Liver (tissue), 9 donors: ENCODE results near the gene ENPP3. TPM values are rescaled to one million over a fixed set of nuclear protein-coding genes. Genes with fewer than 3 reads are reported as not detected.

Experiments used
- DNase-seq: peaks from one replicate; pipeline ENCODE4 v3.0.0-alpha.2; 2017; ENCODE audit warnings: low spot score
- H3K27ac ChIP-seq, 2 donors: one replicate each; pipeline ENCODE4 v1.7.0; 2013; ENCODE audit warnings: inconsistent platforms in 2 of 2, low read length in 2 of 2, control low read depth in 1 of 2, low read depth in 1 of 2, mild to moderate bottlenecking in 1 of 2
- H3K27me3 ChIP-seq, 4 donors: one replicate each; pipeline versions ENCODE4 v1.6.1 to v1.7.0; 2013; ENCODE audit warnings: low read length in 3 of 4, inconsistent platforms in 1 of 4, mild to moderate bottlenecking in 1 of 4, moderate library complexity in 1 of 4; ENCODE audit not compliant: control insufficient read depth in 4 of 4, insufficient read depth in 4 of 4
- H3K36me3 ChIP-seq, 4 donors: one replicate each; pipeline versions ENCODE4 v1.6.1 to v1.7.0; 2013; ENCODE audit warnings: low read length in 3 of 4, mild to moderate bottlenecking in 3 of 4, low read depth in 1 of 4, moderate library complexity in 1 of 4; ENCODE audit not compliant: control insufficient read depth in 4 of 4, insufficient read depth in 3 of 4
- H3K4me1 ChIP-seq, 4 donors: one replicate each; pipeline versions ENCODE4 v1.6.1 to v1.7.0; 2013; ENCODE audit warnings: low read length in 3 of 4, mild to moderate bottlenecking in 3 of 4, moderate library complexity in 1 of 4; ENCODE audit not compliant: control insufficient read depth in 4 of 4, insufficient read depth in 4 of 4
- H3K4me3 ChIP-seq, 3 donors: one replicate each; pipeline versions ENCODE4 v1.6.1 to v1.7.0; 2013; ENCODE audit warnings: low read length in 3 of 3, control low read depth in 1 of 3, low read depth in 1 of 3, mild to moderate bottlenecking in 1 of 3
- H3K9ac ChIP-seq, 2 donors: one replicate each; pipeline ENCODE4 v1.7.0; 2013; ENCODE audit warnings: low read length in 2 of 2, mild to moderate bottlenecking in 2 of 2, moderate library complexity in 2 of 2, control low read depth in 1 of 2, low read depth in 1 of 2
- H3K9me3 ChIP-seq, 4 donors: one replicate each; pipeline versions ENCODE4 v1.6.1 to v1.7.0; 2013; ENCODE audit warnings: low read length in 3 of 4; ENCODE audit not compliant: control insufficient read depth in 4 of 4
- EGR1 ChIP-seq, 2 donors: IDR thresholded peaks; 2 replicates each; pipeline ENCODE4 v1.6.1; 2016 to 2018; ENCODE audit warnings: antibody characterized with exemption in 2 of 2, low read depth in 2 of 2
- FOXA1 ChIP-seq: IDR thresholded peaks from 2 replicates; pipeline ENCODE4 v1.6.1; 2016; ENCODE audit warnings: antibody characterized with exemption
- FOXA2 ChIP-seq: IDR thresholded peaks from 2 replicates; pipeline ENCODE4 v1.6.1; 2016; ENCODE audit warnings: antibody characterized with exemption
- GABPA ChIP-seq, 2 donors: IDR thresholded peaks in 1 of 2; conservative IDR thresholded peaks in 1 of 2; 2 replicates each; pipeline ENCODE4 v1.6.1; 2016; ENCODE audit warnings: antibody characterized with exemption in 2 of 2, mild to moderate bottlenecking in 1 of 2, moderate library complexity in 1 of 2
- HNF4A ChIP-seq, 2 donors: conservative IDR thresholded peaks; 2 replicates each; pipeline ENCODE4 v1.6.1; 2016; ENCODE audit warnings: antibody characterized with exemption in 2 of 2, mild to moderate bottlenecking in 2 of 2
- JUND ChIP-seq, 2 donors: IDR thresholded peaks; 2 replicates each; pipeline ENCODE4 v1.6.1; 2016; ENCODE audit warnings: antibody characterized with exemption in 2 of 2
- MAX ChIP-seq: IDR thresholded peaks from 2 replicates; pipeline ENCODE4 v1.6.1; 2016; ENCODE audit warnings: antibody characterized with exemption
- NR2F2 ChIP-seq: IDR thresholded peaks from 2 replicates; pipeline ENCODE4 v1.6.1; 2016; ENCODE audit warnings: antibody characterized with exemption
- RAD21 ChIP-seq, 2 donors: IDR thresholded peaks; 2 replicates each; pipeline ENCODE4 v1.6.1; 2016; ENCODE audit warnings: antibody characterized with exemption in 2 of 2, mild to moderate bottlenecking in 2 of 2
- RXRA ChIP-seq, 2 donors: IDR thresholded peaks; 2 replicates each; pipeline ENCODE4 v1.6.1; 2017 to 2018; ENCODE audit warnings: antibody characterized with exemption in 2 of 2, mild to moderate bottlenecking in 1 of 2
- SP1 ChIP-seq: IDR thresholded peaks from 2 replicates; pipeline ENCODE4 v1.6.1; 2018; ENCODE audit warnings: antibody characterized with exemption, mild to moderate bottlenecking
- TAF1 ChIP-seq: conservative IDR thresholded peaks from 2 replicates; pipeline ENCODE4 v1.6.1; 2016; ENCODE audit warnings: antibody characterized with exemption, mild to moderate bottlenecking
- YY1 ChIP-seq: IDR thresholded peaks from 2 replicates; pipeline ENCODE4 v1.6.1; 2016; ENCODE audit warnings: antibody characterized with exemption, mild to moderate bottlenecking
- ZBTB33 ChIP-seq: IDR thresholded peaks from 2 replicates; pipeline ENCODE4 v1.6.1; 2016; ENCODE audit warnings: antibody characterized with exemption
- WGBS: extraction: QIAGEN DNeasy Blood & Tissue Kit; methylation state at CpG from one replicate; pipeline ENCODE4 v1.1.7; 2013; 5-methylcytosine and 5-hydroxymethylcytosine counted together
- polyA plus RNA-seq, 2 donors: library from polyadenylated mRNA; stranded (reverse) in 1 of 2; unstranded in 1 of 2; fragments of 200-250 nt in 1 of 2; fragments of >200 nt in 1 of 2; fragmentation: Nextera tagmentation in 1 of 2; extraction: Ambion mirVana in 1 of 2; gene quantifications; one replicate each; pipeline versions ENCODE4 v1.2.1 to v1.2.3, GENCODE V29; 2013 to 2015
- total RNA-seq, 2 donors: library from RNA; depleted of rRNA; stranded (reverse); fragments of >200 nt; gene quantifications; one replicate each; pipeline ENCODE4 v1.2.3, GENCODE V29; 2014
- TF ChIP-seq, protein P1 (sequence below): IDR thresholded peaks from 2 replicates; pipeline ENCODE4 v1.6.1; 2016; ENCODE audit warnings: antibody characterized with exemption
- TF ChIP-seq, protein P2 (sequence below): IDR thresholded peaks from 2 replicates; pipeline ENCODE4 v1.6.1; 2016; ENCODE audit warnings: antibody characterized with exemption, mild to moderate bottlenecking
- TF ChIP-seq, protein P3 (sequence below): fragments of 150-350 bp; IDR thresholded peaks from 2 replicates; pipeline ENCODE4 v1.5.1; 2017; ENCODE audit warnings: improper control_type of control experiment, low read depth, low read length; ENCODE audit not compliant: missing input control
- donor health status: healthy.
- donor health status: healthy.
- donor health status: healthy.
- donor health status: healthy.
- donor health status: healthy.

Gene ENPP3
- total and polyA plus RNA-seq, 4 donors, result 0.51 to 6.1 (median 1.1) TPM

GRCh38 chr6:131640100-131640499 lies 3.0 kb downstream of the ENPP3 start:
- WGBS, result 67% methylated on average over 2 of the region's 2 CpGs
- Histone ChIP-seq H3K9ac (no peak overlapping the region), H3K4me1 (peaks cover 0 to 11% (median 0%) of the 10 kb centered on the region in 4 donors), H3K27me3 (no peaks in the 10 kb centered on the region), H3K9me3 (no peaks in the 10 kb centered on the region), H3K27ac (no peak overlapping the region), H3K36me3 (no peaks in the 10 kb centered on the region), H3K4me3 (no peak overlapping the region)
- TF ChIP-seq HNF4A (conservative IDR thresholded peaks at IDR 0.05), result no peak
- TF ChIP-seq, protein P1, sequence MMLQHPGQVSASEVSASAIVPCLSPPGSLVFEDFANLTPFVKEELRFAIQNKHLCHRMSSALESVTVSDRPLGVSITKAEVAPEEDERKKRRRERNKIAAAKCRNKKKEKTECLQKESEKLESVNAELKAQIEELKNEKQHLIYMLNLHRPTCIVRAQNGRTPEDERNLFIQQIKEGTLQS, result no peak
- no peak for TF ChIP-seq SP1
- no peak for TF ChIP-seq TAF1
- no peak for TF ChIP-seq FOXA1
- TF ChIP-seq MAX, result no peak
- TF ChIP-seq, protein P2, sequence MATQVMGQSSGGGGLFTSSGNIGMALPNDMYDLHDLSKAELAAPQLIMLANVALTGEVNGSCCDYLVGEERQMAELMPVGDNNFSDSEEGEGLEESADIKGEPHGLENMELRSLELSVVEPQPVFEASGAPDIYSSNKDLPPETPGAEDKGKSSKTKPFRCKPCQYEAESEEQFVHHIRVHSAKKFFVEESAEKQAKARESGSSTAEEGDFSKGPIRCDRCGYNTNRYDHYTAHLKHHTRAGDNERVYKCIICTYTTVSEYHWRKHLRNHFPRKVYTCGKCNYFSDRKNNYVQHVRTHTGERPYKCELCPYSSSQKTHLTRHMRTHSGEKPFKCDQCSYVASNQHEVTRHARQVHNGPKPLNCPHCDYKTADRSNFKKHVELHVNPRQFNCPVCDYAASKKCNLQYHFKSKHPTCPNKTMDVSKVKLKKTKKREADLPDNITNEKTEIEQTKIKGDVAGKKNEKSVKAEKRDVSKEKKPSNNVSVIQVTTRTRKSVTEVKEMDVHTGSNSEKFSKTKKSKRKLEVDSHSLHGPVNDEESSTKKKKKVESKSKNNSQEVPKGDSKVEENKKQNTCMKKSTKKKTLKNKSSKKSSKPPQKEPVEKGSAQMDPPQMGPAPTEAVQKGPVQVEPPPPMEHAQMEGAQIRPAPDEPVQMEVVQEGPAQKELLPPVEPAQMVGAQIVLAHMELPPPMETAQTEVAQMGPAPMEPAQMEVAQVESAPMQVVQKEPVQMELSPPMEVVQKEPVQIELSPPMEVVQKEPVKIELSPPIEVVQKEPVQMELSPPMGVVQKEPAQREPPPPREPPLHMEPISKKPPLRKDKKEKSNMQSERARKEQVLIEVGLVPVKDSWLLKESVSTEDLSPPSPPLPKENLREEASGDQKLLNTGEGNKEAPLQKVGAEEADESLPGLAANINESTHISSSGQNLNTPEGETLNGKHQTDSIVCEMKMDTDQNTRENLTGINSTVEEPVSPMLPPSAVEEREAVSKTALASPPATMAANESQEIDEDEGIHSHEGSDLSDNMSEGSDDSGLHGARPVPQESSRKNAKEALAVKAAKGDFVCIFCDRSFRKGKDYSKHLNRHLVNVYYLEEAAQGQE, result no peak
- TF ChIP-seq RAD21 (IDR thresholded peaks at IDR 0.05), result no peak
- no peak for TF ChIP-seq FOXA2
- no peak for TF ChIP-seq GABPA (IDR thresholded peaks at IDR 0.05 in 1 of 2, conservative IDR thresholded peaks at IDR 0.05 in 1 of 2)
- TF ChIP-seq NR2F2, result no peak
- no peak for TF ChIP-seq ZBTB33
- TF ChIP-seq, protein P3, sequence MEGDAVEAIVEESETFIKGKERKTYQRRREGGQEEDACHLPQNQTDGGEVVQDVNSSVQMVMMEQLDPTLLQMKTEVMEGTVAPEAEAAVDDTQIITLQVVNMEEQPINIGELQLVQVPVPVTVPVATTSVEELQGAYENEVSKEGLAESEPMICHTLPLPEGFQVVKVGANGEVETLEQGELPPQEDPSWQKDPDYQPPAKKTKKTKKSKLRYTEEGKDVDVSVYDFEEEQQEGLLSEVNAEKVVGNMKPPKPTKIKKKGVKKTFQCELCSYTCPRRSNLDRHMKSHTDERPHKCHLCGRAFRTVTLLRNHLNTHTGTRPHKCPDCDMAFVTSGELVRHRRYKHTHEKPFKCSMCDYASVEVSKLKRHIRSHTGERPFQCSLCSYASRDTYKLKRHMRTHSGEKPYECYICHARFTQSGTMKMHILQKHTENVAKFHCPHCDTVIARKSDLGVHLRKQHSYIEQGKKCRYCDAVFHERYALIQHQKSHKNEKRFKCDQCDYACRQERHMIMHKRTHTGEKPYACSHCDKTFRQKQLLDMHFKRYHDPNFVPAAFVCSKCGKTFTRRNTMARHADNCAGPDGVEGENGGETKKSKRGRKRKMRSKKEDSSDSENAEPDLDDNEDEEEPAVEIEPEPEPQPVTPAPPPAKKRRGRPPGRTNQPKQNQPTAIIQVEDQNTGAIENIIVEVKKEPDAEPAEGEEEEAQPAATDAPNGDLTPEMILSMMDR, result no peak
- no peak for TF ChIP-seq YY1
- no peak for TF ChIP-seq RXRA (IDR thresholded peaks at IDR 0.05)
- no peak for TF ChIP-seq JUND (IDR thresholded peaks at IDR 0.05)
- DNase-seq, result no peak

DNA sequence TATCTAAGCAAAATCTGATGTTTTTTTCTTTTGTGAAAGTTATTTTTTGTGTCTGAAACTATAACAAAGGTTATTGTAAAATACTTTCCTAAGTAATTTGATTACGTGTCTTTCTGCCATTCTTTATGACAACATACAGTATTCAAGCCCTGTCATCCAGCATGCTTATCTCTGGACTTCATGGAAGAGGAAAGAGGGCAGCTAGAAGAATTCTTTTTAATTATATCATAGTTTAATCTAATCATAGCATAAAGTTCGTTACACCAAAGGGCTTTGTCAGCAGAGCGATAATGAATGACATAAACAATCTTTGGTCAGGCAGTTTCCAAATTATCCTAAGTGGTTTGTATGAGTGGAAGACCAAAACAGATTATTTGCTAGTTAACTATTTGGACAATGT lies 3.5 kb downstream of the ENPP3 start:
- Histone ChIP-seq H3K9me3 (no peaks in the 10 kb centered on the region), H3K36me3 (no peaks in the 10 kb centered on the region), H3K4me1 (peaks cover 0 to 11% (median 0%) of the 10 kb centered on the region in 4 donors), H3K4me3 (no peak overlapping the region), H3K27ac (no peak overlapping the region), H3K27me3 (no peaks in the 10 kb centered on the region), H3K9ac (no peak overlapping the region)
- no peak for TF ChIP-seq EGR1 (IDR thresholded peaks at IDR 0.05; ENCODE audit: low read depth in 2 of 2)
- DNase-seq, result no peak
- 81% methylated on average over 3 of the region's 3 CpGs for WGBS
